MM.1S (cell line): ENCODE results near the gene MCU.

ENCODE experiments used
- DNase-seq: peaks from one replicate; pipeline ENCODE4 v3.0.0-alpha.2; 2015
- H2AFZ ChIP-seq: fragments of 300-600 bp; sonication (generic); 2 replicates; pipeline ENCODE4 v1.6.0; 2016; ENCODE audit warnings: antibody characterized with exemption, low read length
- H3F3A ChIP-seq: fragments of 300-600 bp; sonication (generic); 2 replicates; pipeline ENCODE4 v1.6.1; 2016; ENCODE audit warnings: mild to moderate bottlenecking, antibody characterized with exemption, low read length, moderate library complexity, mixed read lengths; ENCODE audit not compliant: insufficient read depth
- H3K27ac ChIP-seq: fragments of 300-600 bp; sonication (generic); 2 replicates; pipeline ENCODE4 v1.5.1; 2016; ENCODE audit warnings: mild to moderate bottlenecking, low read length
- H3K27me3 ChIP-seq: fragments of 300-600 bp; sonication (generic); replicated peaks from 2 replicates; pipeline ENCODE4 v1.6.0; 2016; ENCODE audit warnings: low read length; ENCODE audit not compliant: insufficient read depth
- H3K36me3 ChIP-seq: fragments of 300-600 bp; sonication (generic); replicated peaks from 2 replicates; pipeline ENCODE4 v1.6.1; 2016; ENCODE audit warnings: mild to moderate bottlenecking, low read length, mixed read lengths; ENCODE audit not compliant: insufficient read depth
- H3K4me1 ChIP-seq: fragments of 300-600 bp; sonication (generic); 2 replicates; pipeline ENCODE4 v1.6.1; 2016; ENCODE audit warnings: low read length, mixed read lengths
- H3K4me2 ChIP-seq: fragments of 300-600 bp; sonication (generic); 2 replicates; pipeline ENCODE4 v1.6.0; 2016; ENCODE audit warnings: low read depth, low read length
- H3K4me3 ChIP-seq: fragments of 300-600 bp; sonication (generic); 2 replicates; pipeline ENCODE4 v1.5.1; 2016; ENCODE audit warnings: low read length, mixed read lengths
- H3K79me2 ChIP-seq: fragments of 300-600 bp; sonication (generic); 2 replicates; pipeline ENCODE4 v1.6.1; 2016; ENCODE audit warnings: mixed run types, low read length, mixed read lengths
- H3K9ac ChIP-seq: fragments of 300-600 bp; sonication (generic); 2 replicates; pipeline ENCODE4 v1.6.1; 2016; ENCODE audit warnings: low read length, mixed read lengths
- H3K9me2 ChIP-seq: fragments of 300-600 bp; sonication (generic); replicated peaks from 2 replicates; pipeline ENCODE4 v1.6.1; 2016; ENCODE audit warnings: mild to moderate bottlenecking, low read length, mixed read lengths; ENCODE audit not compliant: insufficient read depth
- H3K9me3 ChIP-seq: fragments of 300-600 bp; sonication (generic); replicated peaks from 2 replicates; pipeline ENCODE4 v1.6.1; 2016; ENCODE audit warnings: mild to moderate bottlenecking, low read length, mixed read lengths; ENCODE audit not compliant: insufficient read depth
- H4K20me1 ChIP-seq: fragments of 300-600 bp; sonication (generic); 2 replicates; pipeline ENCODE4 v1.6.1; 2016; ENCODE audit warnings: mild to moderate bottlenecking, low read length, moderate library complexity, mixed read lengths; ENCODE audit not compliant: insufficient read depth
- CTCF ChIP-seq: fragments of 300-600 bp; sonication (generic); IDR thresholded peaks from 2 replicates; pipeline ENCODE4 v1.5.1; 2016; ENCODE audit warnings: antibody characterized with exemption, low read length, mixed read lengths
- EZH2 ChIP-seq: fragments of 300-600 bp; sonication (generic); optimal IDR thresholded peaks from 2 replicates; pipeline ENCODE3; 2017; ENCODE audit warnings: low read depth, mild to moderate bottlenecking, antibody characterized with exemption, low read length, mixed read lengths
- EZH2phosphoT487 ChIP-seq: fragments of 300-600 bp; sonication (generic); IDR thresholded peaks from 2 replicates; pipeline ENCODE4 v1.6.1; 2018; ENCODE audit warnings: antibody characterized with exemption, low read length

Gene MCU

GRCh38 chr10:72888151-72888638 lies 196.3 kb downstream of the MCU start:
- H3K9me2 ChIP-seq, result no peaks in the 10 kb centered on the region
- H3K9ac ChIP-seq, result no peak overlapping the region
- H3K4me2 ChIP-seq, result no peak overlapping the region
- no peak overlapping the region for H3K27ac ChIP-seq
- no peaks in the 10 kb centered on the region for H3K4me1 ChIP-seq
- H4K20me1 ChIP-seq, result no peaks in the 10 kb centered on the region
- no peaks in the 10 kb centered on the region for H3K36me3 ChIP-seq
- no peaks in the 10 kb centered on the region for H3K79me2 ChIP-seq
- TF ChIP-seq EZH2 (no peak), EZH2phosphoT487 (no peak), CTCF (no peak)
- H3K9me3 ChIP-seq, result no peaks in the 10 kb centered on the region
- H2AFZ ChIP-seq, result no peak overlapping the region
- no peaks in the 10 kb centered on the region for H3K27me3 ChIP-seq
- DNase-seq, result no peak
- no peak overlapping the region for H3K4me3 ChIP-seq
- no peaks in the 10 kb centered on the region for H3F3A ChIP-seq

DNA sequence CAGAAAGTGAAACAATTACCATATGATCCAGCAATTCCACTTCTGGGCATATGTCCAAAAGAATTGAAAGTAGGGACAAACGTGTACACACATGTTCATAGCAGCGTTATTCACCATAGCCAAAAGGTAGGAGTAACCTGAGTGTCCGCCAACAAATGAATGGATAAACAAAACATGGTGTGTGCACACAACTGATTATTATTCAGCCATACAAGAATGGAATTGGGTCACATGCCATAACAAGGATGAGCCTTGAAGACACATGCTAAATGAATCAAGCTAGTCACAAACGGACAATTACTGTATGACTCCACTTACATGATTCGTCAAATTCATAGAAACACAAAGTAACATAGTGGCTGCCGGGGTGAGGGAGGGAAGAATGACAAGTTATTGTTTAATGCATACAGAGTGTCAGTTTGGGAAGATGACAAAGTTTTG lies 197.5 kb downstream of the MCU start:
- H3K4me1 ChIP-seq, result no peaks in the 10 kb centered on the region
- H3K27ac ChIP-seq, result no peak overlapping the region
- H2AFZ ChIP-seq, result no peak overlapping the region
- H4K20me1 ChIP-seq, result no peaks in the 10 kb centered on the region
- no peak overlapping the region for H3K4me2 ChIP-seq
- DNase-seq, result no peak
- no peaks in the 10 kb centered on the region for H3K79me2 ChIP-seq
- no peak overlapping the region for H3K9ac ChIP-seq
- no peaks in the 10 kb centered on the region for H3K36me3 ChIP-seq
- H3K9me3 ChIP-seq, result no peaks in the 10 kb centered on the region
- TF ChIP-seq EZH2phosphoT487 (no peak), EZH2 (no peak), CTCF (no peak)
- no peaks in the 10 kb centered on the region for H3F3A ChIP-seq
- H3K9me2 ChIP-seq, result no peaks in the 10 kb centered on the region
- no peaks in the 10 kb centered on the region for H3K27me3 ChIP-seq
- H3K4me3 ChIP-seq, result no peak overlapping the region

GRCh38 chr10:72890086-72890485 lies 198.1 kb downstream of the MCU start:
- H3K4me2 ChIP-seq, result no peak overlapping the region
- H3K4me3 ChIP-seq, result no peak overlapping the region
- H3K9ac ChIP-seq, result no peak overlapping the region
- TF ChIP-seq EZH2phosphoT487 (no peak), EZH2 (no peak), CTCF (no peak)
- H3K36me3 ChIP-seq, result no peaks in the 10 kb centered on the region
- no peaks in the 10 kb centered on the region for H4K20me1 ChIP-seq
- no peaks in the 10 kb centered on the region for H3K9me2 ChIP-seq
- no peak for DNase-seq
- no peaks in the 10 kb centered on the region for H3K4me1 ChIP-seq
- no peaks in the 10 kb centered on the region for H3K27me3 ChIP-seq
- no peak overlapping the region for H2AFZ ChIP-seq
- H3K79me2 ChIP-seq, result no peaks in the 10 kb centered on the region
- H3F3A ChIP-seq, result no peaks in the 10 kb centered on the region
- H3K27ac ChIP-seq, result no peak overlapping the region
- H3K9me3 ChIP-seq, result no peaks in the 10 kb centered on the region
